Activated CD4-positive, alpha-beta T cell treated with anti-CD3 and anti-CD28 coated beads, Interleukin-2, Interleukin-6, amounts not matched to agents 100 ng/mL and 50 ng/mL, durations not matched to agents 16 hours and 8 hours (primary cell): ENCODE measurements around the gene CHPF2.

Source experiments
- DNase-seq: peaks from one replicate; pipeline ENCODE4 v3.0.0-alpha.2; 2020

Gene CHPF2

GRCh38 chr7:151205730-151206129 is 26.6 kb upstream of the CHPF2 start:
- no peak for DNase-seq

DNA sequence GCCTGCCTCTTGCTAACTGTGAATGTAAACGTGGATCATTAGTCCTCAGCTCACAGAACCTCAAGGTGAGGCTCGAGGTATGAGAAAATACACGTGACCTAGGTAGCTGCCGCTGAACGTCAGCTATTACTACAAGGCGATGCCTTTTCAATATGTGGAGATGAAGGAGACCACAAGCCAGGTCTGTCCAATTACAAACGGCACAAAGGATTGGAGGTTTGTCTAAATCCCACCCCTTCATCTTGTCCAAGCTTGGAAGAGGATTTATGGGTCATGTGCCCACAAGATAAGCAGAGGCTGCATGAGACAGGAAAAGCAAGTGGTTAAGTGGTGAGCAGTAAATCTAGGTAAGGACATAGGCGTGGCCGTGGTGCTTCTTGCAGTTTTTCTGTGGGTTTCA is 25.4 kb upstream of the CHPF2 start:
- peak; percentile 22 for DNase-seq

- DNase-seq = no peak
Observed at GRCh38 chr7:151207315-151207714, 25.0 kb upstream of the CHPF2 start.

GRCh38 chr7:151207804-151208203 is 24.5 kb upstream of the CHPF2 start:
- no peak for DNase-seq

- no peak for DNase-seq
Observed at GRCh38 chr7:151208253-151208862, 23.9 kb upstream of the CHPF2 start.

GRCh38 chr7:151209588-151209987 is 22.7 kb upstream of the CHPF2 start:
- DNase-seq = no peak

DNA sequence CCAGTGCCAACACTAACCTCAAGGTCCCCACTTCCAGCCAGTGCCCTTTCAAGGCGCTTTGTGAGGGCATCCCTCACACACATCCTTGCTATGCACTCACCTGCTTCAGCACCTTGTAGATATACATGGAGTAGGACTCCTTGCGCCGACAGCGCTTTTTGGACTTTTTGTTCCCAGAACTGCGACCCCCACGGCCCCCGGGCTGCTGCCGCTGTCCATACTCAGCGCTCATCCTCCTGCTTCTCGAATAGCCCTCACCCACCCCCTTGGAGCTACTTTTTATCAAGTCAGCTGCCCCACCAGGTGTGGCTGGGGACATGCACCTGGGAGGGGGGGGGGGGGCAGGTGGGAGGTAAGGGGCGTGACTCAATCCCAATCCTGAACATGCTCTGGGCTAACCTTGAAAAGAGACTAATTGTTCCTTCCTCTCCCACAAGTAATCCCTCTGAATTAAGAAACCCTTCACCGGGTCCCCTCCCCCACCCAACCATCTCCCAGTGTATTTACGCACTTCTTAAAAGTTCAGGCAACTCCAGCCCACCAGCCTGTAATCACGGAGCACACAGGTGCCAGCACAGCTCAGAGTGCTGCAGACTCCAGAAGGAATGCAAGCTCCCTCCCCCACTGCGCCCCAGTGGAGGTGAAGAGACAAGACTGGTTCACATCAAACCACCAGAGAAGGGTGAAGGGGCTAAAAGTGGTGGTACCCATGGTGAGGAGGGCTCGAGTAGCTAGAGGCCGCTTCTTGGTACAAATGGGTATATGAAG is 22.0 kb upstream of the CHPF2 start, which contains the start of gene H2BK1:
Gene H2BK1, minus strand, starts transcription at position 402 of the 768 bp plus-strand sequence. Its CDS starts 170 bp downstream, at position 232.
- no peak for DNase-seq

DNA sequence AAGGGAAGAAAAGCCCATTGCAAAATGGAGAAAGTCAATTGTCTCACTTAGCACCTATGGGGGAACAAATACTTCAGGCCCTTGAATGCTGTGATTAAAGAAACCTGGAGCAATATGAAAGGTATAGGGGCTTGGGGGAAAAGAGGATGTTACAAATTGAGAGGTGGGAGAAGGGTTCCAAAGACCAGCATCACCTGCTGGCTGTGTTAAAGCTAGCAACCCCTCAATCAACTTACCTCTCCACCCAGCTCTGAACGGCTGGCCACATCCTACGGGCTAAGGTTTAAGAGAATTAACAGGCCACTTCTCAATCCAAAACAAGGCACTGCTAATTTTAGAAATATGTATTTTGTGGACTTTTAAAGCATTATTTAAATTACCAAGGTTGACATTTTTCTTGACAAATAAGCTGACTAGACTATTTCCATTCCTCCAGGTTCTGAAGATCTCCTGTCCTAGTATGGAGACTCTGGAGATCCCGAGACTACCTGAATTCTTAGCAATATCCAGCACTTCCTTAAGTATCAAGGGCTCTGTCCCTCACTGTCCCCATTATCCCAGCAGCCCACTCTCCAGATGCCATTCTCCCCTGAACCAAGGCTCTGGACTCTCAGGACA is 21.0 kb upstream of the CHPF2 start:
- DNase-seq = no peak

DNA sequence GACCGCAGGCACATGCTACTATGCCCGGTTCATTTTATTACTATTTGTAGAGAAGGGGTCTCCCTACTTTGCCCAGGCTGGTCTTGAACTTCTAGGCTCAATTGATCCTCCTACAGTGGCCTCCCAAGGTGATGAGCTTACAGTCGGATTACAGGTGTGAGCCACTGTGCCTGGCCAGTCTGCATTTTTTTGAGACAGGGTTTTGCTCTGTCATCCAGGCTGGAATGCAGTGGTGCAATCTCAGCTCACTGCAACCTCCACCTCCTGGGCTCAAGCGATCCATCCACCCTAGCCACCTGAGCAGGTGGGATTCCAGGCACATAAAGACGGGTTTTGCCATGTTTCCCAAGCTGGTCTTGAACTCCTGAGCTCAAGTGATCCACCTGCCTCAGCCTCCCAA is 19.7 kb upstream of the CHPF2 start:
- DNase-seq = no peak

- DNase-seq = no peak
Observed at GRCh38 chr7:151213826-151214225, 18.5 kb upstream of the CHPF2 start.

DNA sequence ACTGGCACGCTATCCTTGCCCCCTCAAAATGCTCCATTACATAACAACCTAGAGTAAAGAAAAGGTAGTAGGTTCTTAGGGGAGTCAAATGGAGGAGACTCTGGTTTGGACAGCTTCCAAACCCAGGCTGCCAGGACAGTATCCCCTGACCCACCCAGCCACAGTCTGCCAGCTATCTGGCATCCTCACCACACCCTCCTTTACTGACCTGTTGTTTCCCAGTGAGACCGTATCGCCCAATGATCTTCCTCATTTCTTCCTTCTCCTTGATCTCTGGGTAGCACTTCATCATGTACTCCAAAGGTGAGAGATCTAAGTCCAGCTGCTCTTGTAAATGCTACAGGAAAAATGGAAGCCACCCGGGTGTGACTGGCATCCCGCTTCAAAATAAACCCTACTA is 16.9 kb upstream of the CHPF2 start:
- DNase-seq = no peak

DNA sequence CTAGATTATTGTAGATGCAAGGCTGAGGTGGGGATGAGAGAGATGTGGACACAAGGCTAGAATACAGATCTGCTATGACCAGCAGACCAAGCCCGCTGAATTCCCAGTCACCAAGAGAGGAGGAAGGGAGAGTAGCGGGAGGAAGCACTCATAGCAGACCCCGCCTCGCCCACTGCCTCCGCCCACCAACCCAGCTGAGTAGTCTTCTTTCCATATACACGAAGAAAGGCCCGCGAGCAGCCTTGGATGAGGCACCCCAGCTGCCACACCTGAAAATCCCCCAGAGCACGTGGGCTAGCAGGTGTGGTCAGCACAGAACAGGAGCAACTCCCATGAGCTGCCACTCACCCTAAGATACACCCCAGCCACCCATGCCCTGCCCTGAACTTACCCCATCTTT is 14.1 kb upstream of the CHPF2 start:
- DNase-seq = no peak

- DNase-seq = no peak
Observed at GRCh38 chr7:151223728-151224127, 8.6 kb upstream of the CHPF2 start.

- no peak for DNase-seq
Observed at GRCh38 chr7:151225948-151226510, 6.3 kb upstream of the CHPF2 start.

DNA sequence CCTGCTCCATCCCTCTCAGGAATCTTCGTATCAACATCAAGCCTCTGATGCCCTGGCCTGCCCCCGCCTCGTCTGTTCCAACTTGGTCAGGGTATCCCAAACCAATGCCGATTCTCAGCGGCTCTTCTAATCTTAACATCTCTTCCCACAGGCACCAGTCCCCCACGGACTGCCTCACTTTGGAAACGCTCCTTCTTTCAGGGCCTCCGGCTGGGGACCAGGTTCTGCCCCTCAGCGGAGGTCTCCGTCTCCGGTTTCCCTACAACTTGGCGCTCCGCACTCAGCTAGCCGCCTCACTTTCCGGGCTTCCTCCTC is 5.8 kb upstream of the CHPF2 start:
- no peak for DNase-seq

- DNase-seq = peak; percentile 99
Observed at GRCh38 chr7:151226875-151227782, 5.2 kb upstream of the CHPF2 start, which contains the start of gene ABCF2. Gene ABCF2 (minus strand): TSS chr7:151227205. CDS start chr7:151226458, 747 bp downstream.

- DNase-seq = no peak
Observed at GRCh38 chr7:151228024-151228866, 4.0 kb upstream of the CHPF2 start.

GRCh38 chr7:151229249-151229648 is 3.0 kb upstream of the CHPF2 start:
- DNase-seq = no peak

DNA sequence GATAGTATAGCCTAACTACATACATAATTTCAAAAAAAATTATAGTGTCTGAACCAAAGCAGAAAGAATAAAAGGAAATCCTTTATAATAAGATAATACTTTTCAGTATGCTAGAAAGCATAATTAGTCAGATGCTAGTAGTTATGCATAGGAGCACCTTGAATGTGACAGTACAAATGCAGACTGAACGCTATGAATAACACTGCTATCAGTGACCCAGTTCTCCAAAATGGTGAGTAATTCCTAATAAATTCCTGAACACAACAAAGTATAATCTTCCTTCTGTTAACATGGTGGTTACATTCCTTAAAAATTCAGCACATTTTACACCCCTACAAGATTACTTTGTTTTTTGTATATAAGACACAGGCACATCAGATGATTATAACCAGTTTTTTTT is 1.2 kb upstream of the CHPF2 start:
- DNase-seq = no peak

DNA sequence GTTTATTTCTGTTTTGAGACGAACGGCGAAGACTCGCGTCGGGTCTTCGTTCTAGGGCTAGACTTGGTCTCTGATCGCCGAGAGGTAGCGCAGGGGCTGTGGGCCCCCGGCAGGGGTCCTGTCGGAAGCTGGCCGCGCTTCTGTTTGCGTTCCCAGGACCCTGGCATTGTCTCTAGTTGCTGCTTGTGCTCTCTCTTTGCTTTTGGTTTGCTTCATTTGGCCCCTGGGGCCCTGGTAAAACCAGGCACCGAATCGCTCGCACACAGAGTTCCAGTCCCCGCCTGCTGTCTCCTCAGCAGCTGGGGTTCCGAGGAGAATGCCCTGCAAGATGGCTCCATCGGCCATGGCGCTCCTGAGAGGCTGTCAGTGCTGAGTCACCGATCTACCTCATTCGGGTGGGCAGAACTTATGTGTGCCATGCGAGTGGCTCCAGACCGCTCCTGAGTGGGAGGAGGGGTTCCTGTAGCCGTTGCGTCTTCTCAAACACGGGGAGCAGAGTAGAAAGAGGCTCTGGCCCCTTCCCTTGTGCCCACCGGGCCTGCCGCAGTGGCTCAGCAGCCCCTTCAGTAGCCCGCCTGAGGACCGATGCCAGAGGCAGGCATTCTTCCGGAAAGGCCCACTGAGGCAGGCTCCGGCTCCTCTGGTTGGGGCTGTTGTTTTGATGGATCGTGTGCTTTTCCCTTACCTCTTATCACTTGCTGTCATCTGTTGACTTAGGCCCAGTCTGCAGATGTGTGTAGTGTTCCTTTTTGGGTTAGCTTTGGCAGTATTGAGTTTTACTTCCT is 826 bp downstream of the CHPF2 start:
- peak; percentile 83 for DNase-seq

DNA sequence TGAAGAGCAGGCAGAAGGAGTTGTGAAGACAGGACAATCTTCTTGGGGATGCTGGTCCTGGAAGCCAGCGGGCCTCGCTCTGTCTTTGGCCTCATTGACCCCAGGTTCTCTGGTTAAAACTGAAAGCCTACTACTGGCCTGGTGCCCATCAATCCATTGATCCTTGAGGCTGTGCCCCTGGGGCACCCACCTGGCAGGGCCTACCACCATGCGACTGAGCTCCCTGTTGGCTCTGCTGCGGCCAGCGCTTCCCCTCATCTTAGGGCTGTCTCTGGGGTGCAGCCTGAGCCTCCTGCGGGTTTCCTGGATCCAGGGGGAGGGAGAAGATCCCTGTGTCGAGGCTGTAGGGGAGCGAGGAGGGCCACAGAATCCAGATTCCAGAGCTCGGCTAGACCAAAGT is 1.5 kb downstream of the CHPF2 start:
- no peak for DNase-seq
